Fibroblast of pulmonary artery (primary cell): Measurements from ENCODE around the gene CHD1.

Experiments used
- DNase-seq: peaks from one replicate; pipeline ENCODE4 v3.0.0-alpha.2; 2010; ENCODE audit warnings: low read depth
- H3K4me3 ChIP-seq: replicated peaks from 2 replicates; pipeline ENCODE4 v1.5.1; 2011; ENCODE audit warnings: low read depth, mild to moderate bottlenecking, control low read depth, low read length, moderate library complexity
- CTCF ChIP-seq: IDR thresholded peaks from 2 replicates; pipeline ENCODE4 v1.5.1; 2011; ENCODE audit warnings: mild to moderate bottlenecking, control low read depth, low read length, inconsistent platforms; ENCODE audit errors: missing control alignments

Gene CHD1

GRCh38 chr5:98899456-98899855, 29.4 kb downstream of the CHD1 start:
- no peak overlapping the region for H3K4me3 ChIP-seq
- TF ChIP-seq CTCF: no peak
- no peak for DNase-seq

DNA sequence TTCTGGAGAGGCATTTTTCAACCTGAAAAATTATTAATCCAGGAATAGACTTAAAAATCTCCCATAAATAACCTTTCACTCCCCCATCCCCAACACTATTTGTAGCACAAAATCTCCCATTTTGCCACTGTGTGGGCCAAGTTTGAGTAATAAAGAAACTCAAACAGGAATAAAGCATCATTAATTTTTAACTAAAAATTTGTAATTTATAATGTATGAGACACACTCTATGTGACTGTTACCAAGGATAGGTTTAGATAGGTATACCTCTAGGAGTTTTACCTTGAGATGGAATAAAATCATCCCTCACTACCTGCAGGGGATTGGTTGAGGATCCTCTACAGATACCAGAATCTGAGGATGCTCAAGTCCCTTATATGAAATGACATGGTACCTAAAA, 30.1 kb downstream of the CHD1 start:
- TF ChIP-seq CTCF: no peak
- H3K4me3 ChIP-seq: no peak overlapping the region
- no peak for DNase-seq

- DNase-seq: no peak
- no peak for TF ChIP-seq CTCF
- no peak overlapping the region for H3K4me3 ChIP-seq
Observed at GRCh38 chr5:98891591-98891990, 37.2 kb downstream of the CHD1 start.

- no peak for TF ChIP-seq CTCF
- H3K4me3 ChIP-seq: no peak overlapping the region
- no peak for DNase-seq
Observed at GRCh38 chr5:98880598-98880997, 48.2 kb downstream of the CHD1 start.

DNA sequence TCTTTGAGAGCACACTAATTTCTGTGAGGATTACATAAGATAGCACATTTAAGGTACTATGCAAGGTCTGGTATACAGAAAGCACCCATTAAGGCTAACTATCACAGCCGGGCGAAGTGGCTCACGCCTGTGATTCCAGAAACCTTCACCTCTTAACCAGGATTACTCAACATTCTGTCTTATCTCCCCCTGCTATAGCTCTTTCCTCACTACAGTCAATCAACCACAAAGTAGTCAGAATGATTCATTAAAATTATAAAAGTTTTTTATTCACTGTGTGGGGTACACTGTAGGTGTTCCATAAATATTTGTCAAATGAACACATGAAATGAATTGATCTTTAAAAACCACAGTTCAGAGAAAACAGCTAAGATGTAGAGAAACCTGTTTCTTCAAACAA, 48.7 kb downstream of the CHD1 start:
- no peak for TF ChIP-seq CTCF
- DNase-seq: peak; percentile 3
- no peak overlapping the region for H3K4me3 ChIP-seq

GRCh38 chr5:98877600-98877999, 51.2 kb downstream of the CHD1 start:
- no peak for DNase-seq
- H3K4me3 ChIP-seq: no peak overlapping the region
- TF ChIP-seq CTCF: no peak

DNA sequence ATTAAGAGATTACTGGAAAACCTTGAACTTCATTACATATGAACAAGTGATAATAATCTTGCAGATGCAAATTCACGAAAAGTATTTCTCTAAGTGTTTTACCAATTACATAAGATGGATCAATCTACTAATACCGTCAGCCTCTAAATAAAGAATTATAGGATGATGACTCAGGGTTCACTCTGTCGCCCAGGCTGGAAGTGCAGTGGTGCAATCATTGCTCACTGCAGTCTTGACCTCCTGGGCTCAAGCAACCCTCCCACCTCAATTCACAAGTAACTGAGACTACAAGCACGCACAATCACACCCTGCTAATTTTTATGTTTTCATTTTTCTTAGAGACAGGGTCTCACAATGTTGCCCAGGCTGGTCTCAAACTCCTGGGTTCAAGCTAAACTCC, 56.1 kb downstream of the CHD1 start:
- DNase-seq: peak; percentile 54
- no peak overlapping the region for H3K4me3 ChIP-seq
- no peak for TF ChIP-seq CTCF
